Measurements from ENCODE around the gene ASCC3. TPM values are rescaled to one million over a fixed set of nuclear protein-coding genes. Genes with fewer than 3 reads are reported as not detected.

Gene ASCC3
- total and polyA plus RNA-seq, 2 donors (not counting 3 experiments of a cell fraction or from before 2014, with no cell fraction given), result 15.7 to 57.2 TPM

DNA sequence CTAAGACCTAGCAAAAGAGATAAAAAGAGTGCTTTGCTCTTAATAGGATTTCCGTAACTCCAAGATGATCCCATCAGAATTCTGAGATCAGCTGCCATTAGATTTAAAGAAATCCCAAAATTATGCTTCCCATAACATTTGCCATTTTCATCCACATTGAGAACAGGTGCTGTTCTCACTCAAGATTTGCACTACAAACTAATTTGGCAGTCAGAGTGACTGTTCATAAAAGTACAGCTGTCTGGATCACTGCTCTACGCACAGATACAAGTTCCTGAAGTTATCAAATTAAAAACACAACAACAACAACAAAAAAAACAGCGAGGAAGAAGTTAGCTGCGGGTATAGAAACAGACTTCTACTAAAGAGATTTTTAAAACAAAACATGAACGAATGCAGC lies 58.1 kb downstream of the ASCC3 start:
- no peaks in the 10 kb centered on the region for H3K9me1 ChIP-seq (replicated peaks; ENCODE audit: control insufficient read depth, extremely low read depth, insufficient read depth, low read length)
- BruUV-seq (replicated peaks), result no TSS peak
- H3K4me2 ChIP-seq (ENCODE audit: insufficient read depth, low read length), result no peak overlapping the region
- H3K9me3 ChIP-seq (replicated peaks; ENCODE audit: control insufficient read depth, insufficient read depth, low read length), result no peaks in the 10 kb centered on the region
- ChIA-PET CTCF (no interaction called here), POLR2A (no interaction called here)
- no peaks in the 10 kb centered on the region for H3K27me3 ChIP-seq (ENCODE audit: control insufficient read depth in 2 of 2, insufficient read depth in 2 of 2, low read length in 2 of 2)
- no peak overlapping the region for H3K9ac ChIP-seq (replicated peaks; ENCODE audit: extremely low read depth, insufficient read depth, low read length)
- DNase-seq (ENCODE audit: low read depth, low spot score) (no peak), FAIRE-seq (no peak)
- no peaks in the 10 kb centered on the region for H3K4me1 ChIP-seq (ENCODE audit: control insufficient read depth, extremely low read depth, insufficient read depth, low read length)
- H3K36me3 ChIP-seq (ENCODE audit: control insufficient read depth in 2 of 2, extremely low read depth in 1 of 2, insufficient read depth in 2 of 2, low read length in 2 of 2), result no peaks in the 10 kb centered on the region
- no peak overlapping the region for H3K27ac ChIP-seq (ENCODE audit: insufficient read depth, low read depth, low read length)
- TF ChIP-seq POLR2A (IDR thresholded peaks at IDR 0.05; ENCODE audit: low read depth, low read length), result no peak
- TF ChIP-seq, protein P1, sequence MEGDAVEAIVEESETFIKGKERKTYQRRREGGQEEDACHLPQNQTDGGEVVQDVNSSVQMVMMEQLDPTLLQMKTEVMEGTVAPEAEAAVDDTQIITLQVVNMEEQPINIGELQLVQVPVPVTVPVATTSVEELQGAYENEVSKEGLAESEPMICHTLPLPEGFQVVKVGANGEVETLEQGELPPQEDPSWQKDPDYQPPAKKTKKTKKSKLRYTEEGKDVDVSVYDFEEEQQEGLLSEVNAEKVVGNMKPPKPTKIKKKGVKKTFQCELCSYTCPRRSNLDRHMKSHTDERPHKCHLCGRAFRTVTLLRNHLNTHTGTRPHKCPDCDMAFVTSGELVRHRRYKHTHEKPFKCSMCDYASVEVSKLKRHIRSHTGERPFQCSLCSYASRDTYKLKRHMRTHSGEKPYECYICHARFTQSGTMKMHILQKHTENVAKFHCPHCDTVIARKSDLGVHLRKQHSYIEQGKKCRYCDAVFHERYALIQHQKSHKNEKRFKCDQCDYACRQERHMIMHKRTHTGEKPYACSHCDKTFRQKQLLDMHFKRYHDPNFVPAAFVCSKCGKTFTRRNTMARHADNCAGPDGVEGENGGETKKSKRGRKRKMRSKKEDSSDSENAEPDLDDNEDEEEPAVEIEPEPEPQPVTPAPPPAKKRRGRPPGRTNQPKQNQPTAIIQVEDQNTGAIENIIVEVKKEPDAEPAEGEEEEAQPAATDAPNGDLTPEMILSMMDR (IDR thresholded peaks at IDR 0.05; ENCODE audit: extremely low read depth in 1 of 2, insufficient read depth in 1 of 2, low read depth in 1 of 2, low read length in 2 of 2), result no peak
- no peak for TF ChIP-seq GATA2 (IDR thresholded peaks at IDR 0.05; ENCODE audit: insufficient read depth, insufficient read length, low read depth, low read length)
- TF ChIP-seq MYC (IDR thresholded peaks at IDR 0.05; ENCODE audit: low read depth, low read length), result no peak
- TF ChIP-seq, protein P2, sequence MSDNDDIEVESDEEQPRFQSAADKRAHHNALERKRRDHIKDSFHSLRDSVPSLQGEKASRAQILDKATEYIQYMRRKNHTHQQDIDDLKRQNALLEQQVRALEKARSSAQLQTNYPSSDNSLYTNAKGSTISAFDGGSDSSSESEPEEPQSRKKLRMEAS (IDR thresholded peaks at IDR 0.05; ENCODE audit: insufficient read depth, insufficient read length), result no peak
- no peak for TF ChIP-seq JUN (IDR thresholded peaks at IDR 0.05; ENCODE audit: borderline replicate concordance, insufficient read depth, insufficient read length, low read depth)
- no peak for TF ChIP-seq POLR2AphosphoS5 (IDR thresholded peaks at IDR 0.05; ENCODE audit: insufficient read depth, low read depth, low read length)
- TF ChIP-seq FOS (IDR thresholded peaks at IDR 0.05; ENCODE audit: borderline replicate concordance, insufficient read depth, low read length), result no peak
- dilution Hi-C loops (cut with MboI; ENCODE audit: extremely low pct_ligation_motif_present, low sequenced_read_pairs), result no loop called here
- no peak overlapping the region for H3K4me3 ChIP-seq (replicated peaks in 1 of 3; ENCODE audit: insufficient read depth in 1 of 3, low read depth in 1 of 3, low read length in 3 of 3)
- no peaks in the 10 kb centered on the region for H4K20me1 ChIP-seq (replicated peaks; ENCODE audit: control insufficient read depth, extremely low read depth, insufficient read depth, low read length)
- intact Hi-C loops (cut with micrococcal nuclease), result no loop called here
- H2AFZ ChIP-seq (ENCODE audit: low read depth, low read length), result no peak overlapping the region
- peaks cover 22% of the 10 kb centered on the region for H3K79me2 ChIP-seq (ENCODE audit: control insufficient read depth, insufficient read depth, low read length)
